MM.1S (cell line): ENCODE measurements around the gene CRIP2.

Experiments used
- DNase-seq: peaks from one replicate; pipeline ENCODE4 v3.0.0-alpha.2; 2015
- H2AFZ ChIP-seq: fragments of 300-600 bp; sonication (generic); 2 replicates; pipeline ENCODE4 v1.6.0; 2016; ENCODE audit warnings: antibody characterized with exemption, low read length
- H3F3A ChIP-seq: fragments of 300-600 bp; sonication (generic); 2 replicates; pipeline ENCODE4 v1.6.1; 2016; ENCODE audit warnings: mild to moderate bottlenecking, antibody characterized with exemption, low read length, moderate library complexity, mixed read lengths; ENCODE audit not compliant: insufficient read depth
- H3K27ac ChIP-seq: fragments of 300-600 bp; sonication (generic); 2 replicates; pipeline ENCODE4 v1.5.1; 2016; ENCODE audit warnings: mild to moderate bottlenecking, low read length
- H3K27me3 ChIP-seq: fragments of 300-600 bp; sonication (generic); replicated peaks from 2 replicates; pipeline ENCODE4 v1.6.0; 2016; ENCODE audit warnings: low read length; ENCODE audit not compliant: insufficient read depth
- H3K36me3 ChIP-seq: fragments of 300-600 bp; sonication (generic); replicated peaks from 2 replicates; pipeline ENCODE4 v1.6.1; 2016; ENCODE audit warnings: mild to moderate bottlenecking, low read length, mixed read lengths; ENCODE audit not compliant: insufficient read depth
- H3K4me1 ChIP-seq: fragments of 300-600 bp; sonication (generic); 2 replicates; pipeline ENCODE4 v1.6.1; 2016; ENCODE audit warnings: low read length, mixed read lengths
- H3K4me2 ChIP-seq: fragments of 300-600 bp; sonication (generic); 2 replicates; pipeline ENCODE4 v1.6.0; 2016; ENCODE audit warnings: low read depth, low read length
- H3K4me3 ChIP-seq: fragments of 300-600 bp; sonication (generic); 2 replicates; pipeline ENCODE4 v1.5.1; 2016; ENCODE audit warnings: low read length, mixed read lengths
- H3K79me2 ChIP-seq: fragments of 300-600 bp; sonication (generic); 2 replicates; pipeline ENCODE4 v1.6.1; 2016; ENCODE audit warnings: mixed run types, low read length, mixed read lengths
- H3K9ac ChIP-seq: fragments of 300-600 bp; sonication (generic); 2 replicates; pipeline ENCODE4 v1.6.1; 2016; ENCODE audit warnings: low read length, mixed read lengths
- H3K9me2 ChIP-seq: fragments of 300-600 bp; sonication (generic); replicated peaks from 2 replicates; pipeline ENCODE4 v1.6.1; 2016; ENCODE audit warnings: mild to moderate bottlenecking, low read length, mixed read lengths; ENCODE audit not compliant: insufficient read depth
- H3K9me3 ChIP-seq: fragments of 300-600 bp; sonication (generic); replicated peaks from 2 replicates; pipeline ENCODE4 v1.6.1; 2016; ENCODE audit warnings: mild to moderate bottlenecking, low read length, mixed read lengths; ENCODE audit not compliant: insufficient read depth
- H4K20me1 ChIP-seq: fragments of 300-600 bp; sonication (generic); 2 replicates; pipeline ENCODE4 v1.6.1; 2016; ENCODE audit warnings: mild to moderate bottlenecking, low read length, moderate library complexity, mixed read lengths; ENCODE audit not compliant: insufficient read depth
- EZH2 ChIP-seq: fragments of 300-600 bp; sonication (generic); optimal IDR thresholded peaks from 2 replicates; pipeline ENCODE3; 2017; ENCODE audit warnings: low read depth, mild to moderate bottlenecking, antibody characterized with exemption, low read length, mixed read lengths
- EZH2phosphoT487 ChIP-seq: fragments of 300-600 bp; sonication (generic); IDR thresholded peaks from 2 replicates; pipeline ENCODE4 v1.6.1; 2018; ENCODE audit warnings: antibody characterized with exemption, low read length
- TF ChIP-seq, protein P1 (sequence below): fragments of 300-600 bp; sonication (generic); IDR thresholded peaks from 2 replicates; pipeline ENCODE4 v1.5.1; 2016; ENCODE audit warnings: antibody characterized with exemption, low read length, mixed read lengths

The CRIP2 gene

DNA sequence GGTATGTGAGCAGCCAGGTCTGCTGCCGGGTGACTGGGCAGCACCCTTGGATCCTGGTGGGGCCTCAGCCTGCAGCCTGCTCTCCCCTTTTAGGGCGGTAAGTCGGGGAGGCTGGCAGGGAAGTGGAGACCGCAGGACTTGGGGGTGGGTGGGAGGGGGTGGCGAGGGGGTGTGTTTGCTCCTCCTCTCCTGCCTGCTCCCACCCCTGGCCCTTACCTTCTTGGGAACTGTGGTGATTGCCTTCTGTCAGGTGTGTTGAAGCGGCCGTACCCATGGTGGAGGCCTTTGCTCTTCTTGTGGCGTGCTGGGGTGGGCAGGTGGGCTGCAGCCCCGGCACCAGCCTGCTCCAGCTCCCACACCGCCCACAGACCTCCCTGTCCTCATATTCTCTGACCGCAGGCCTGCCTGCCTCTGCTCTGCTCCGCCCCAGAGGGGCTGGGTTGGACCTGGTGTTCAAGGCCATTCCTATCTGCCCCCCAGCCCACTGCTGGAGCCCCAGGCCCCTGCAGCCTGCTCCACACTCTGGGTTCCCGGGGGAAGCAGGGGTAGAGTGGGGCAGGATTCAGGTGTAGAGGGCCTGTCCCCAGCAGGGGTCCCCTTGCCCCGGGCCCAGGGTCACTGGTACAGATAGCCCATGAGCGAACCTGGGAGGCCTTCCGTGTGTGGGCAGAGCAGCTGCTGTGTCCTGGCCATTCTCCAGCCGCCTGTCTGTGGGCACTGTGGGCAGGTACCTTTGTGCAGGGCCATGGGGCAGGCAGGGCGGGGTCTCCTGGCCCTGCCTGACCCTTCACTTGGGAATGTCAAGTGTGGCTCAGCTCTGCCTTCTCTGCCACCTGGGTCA lies 21.6 kb downstream of the CRIP2 start:
- Histone ChIP-seq H3K4me1 (peaks cover 5% of the 10 kb centered on the region; the same call in 1 of the 2 replicates), H3K36me3 (no peaks in the 10 kb centered on the region), H3K9ac (no peak overlapping the region), H3K9me2 (no peaks in the 10 kb centered on the region), H3K27ac (no peak overlapping the region), H4K20me1 (0 out of 2 replicates have a peak, but pooled peaks cover 4% of the 10 kb centered on the region), H3F3A (no peaks in the 10 kb centered on the region; the same call in 1 of the 2 replicates), H3K4me2 (no peak overlapping the region), H3K79me2 (peaks cover 13% of the 10 kb centered on the region), H3K4me3 (no peak overlapping the region), H2AFZ (no peak overlapping the region), H3K27me3 (no peaks in the 10 kb centered on the region), H3K9me3 (no peaks in the 10 kb centered on the region)
- TF ChIP-seq EZH2phosphoT487, result no peak
- TF ChIP-seq, protein P1, sequence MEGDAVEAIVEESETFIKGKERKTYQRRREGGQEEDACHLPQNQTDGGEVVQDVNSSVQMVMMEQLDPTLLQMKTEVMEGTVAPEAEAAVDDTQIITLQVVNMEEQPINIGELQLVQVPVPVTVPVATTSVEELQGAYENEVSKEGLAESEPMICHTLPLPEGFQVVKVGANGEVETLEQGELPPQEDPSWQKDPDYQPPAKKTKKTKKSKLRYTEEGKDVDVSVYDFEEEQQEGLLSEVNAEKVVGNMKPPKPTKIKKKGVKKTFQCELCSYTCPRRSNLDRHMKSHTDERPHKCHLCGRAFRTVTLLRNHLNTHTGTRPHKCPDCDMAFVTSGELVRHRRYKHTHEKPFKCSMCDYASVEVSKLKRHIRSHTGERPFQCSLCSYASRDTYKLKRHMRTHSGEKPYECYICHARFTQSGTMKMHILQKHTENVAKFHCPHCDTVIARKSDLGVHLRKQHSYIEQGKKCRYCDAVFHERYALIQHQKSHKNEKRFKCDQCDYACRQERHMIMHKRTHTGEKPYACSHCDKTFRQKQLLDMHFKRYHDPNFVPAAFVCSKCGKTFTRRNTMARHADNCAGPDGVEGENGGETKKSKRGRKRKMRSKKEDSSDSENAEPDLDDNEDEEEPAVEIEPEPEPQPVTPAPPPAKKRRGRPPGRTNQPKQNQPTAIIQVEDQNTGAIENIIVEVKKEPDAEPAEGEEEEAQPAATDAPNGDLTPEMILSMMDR, result no peak
- TF ChIP-seq EZH2, result no peak
- no peak for DNase-seq

DNA sequence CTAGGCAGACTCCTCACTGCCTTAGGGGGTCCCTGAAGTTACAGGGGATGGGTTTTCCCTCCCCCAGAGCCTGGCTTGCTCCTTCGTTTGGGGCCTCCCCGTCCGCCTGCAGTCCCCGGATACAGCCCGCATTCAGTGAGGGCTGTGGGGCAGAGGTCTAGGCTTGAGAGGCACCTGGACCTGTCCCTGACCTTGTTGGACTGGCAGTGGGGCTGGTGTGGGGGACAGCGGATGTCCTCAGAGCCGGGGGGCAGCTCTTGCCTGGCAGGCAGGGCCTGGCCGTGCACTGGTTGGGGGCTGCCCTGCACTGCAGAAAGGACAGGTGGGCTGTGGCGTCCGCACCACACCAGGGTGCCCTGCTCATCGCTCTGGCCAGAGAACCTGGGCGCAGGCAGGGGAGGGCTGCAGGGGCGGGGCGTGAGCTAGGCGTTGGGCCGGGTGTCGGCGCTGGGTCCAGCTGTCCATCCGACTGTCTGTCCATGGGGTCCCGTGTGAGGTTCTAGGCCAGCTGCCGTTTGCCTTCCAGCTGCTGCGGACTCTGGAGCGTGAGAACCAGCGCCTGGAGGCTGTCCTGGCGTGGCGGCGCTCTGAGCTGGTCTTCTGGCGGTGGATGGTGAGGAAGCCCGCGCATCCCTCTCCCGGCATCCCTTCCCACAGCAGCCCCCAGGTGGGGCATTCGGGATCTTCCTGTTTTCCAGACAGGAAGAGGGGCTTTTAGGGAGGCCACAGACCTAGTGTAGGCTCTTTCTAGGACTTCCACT lies 22.4 kb downstream of the CRIP2 start:
- H3K4me2 ChIP-seq, result no peak overlapping the region

DNA sequence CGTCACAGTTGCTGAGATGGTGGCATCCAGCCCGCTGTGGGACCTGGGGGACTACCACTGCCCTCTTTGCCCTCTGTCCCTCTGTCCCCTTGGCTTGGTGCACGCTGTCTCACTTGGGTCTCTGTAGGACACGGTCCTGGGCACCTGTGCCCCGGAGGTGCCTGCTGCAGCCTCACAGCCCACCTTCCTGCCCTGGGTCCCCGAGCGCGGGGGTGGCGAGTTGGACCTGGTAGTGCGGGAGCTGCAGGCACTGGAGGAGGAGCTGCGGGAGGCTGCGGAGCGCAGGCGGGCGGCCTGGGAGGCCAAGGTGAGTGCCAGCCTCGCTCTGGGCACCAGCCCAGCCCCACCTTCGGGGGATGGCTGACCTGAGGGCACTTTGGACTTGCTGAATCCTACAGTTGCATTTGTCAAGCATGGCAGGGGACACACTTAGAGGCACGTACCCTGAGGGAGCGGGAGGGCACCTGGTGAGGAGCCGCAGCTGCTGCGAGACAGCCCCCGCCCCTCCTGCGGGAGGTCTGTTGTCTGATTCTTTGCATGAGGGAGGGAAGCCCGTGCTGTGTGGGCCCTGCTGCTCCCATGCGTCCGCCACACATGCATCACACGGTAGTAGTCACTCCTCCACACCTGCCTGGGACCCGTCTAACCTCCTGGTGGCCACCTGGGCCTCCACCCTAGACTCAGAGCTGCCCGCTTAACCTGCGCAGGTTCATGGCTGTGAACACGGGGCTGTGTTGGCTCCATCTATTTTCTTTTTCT lies 23.2 kb downstream of the CRIP2 start:
- no peaks in the 10 kb centered on the region for H3K36me3 ChIP-seq
- H3F3A ChIP-seq, result no peaks in the 10 kb centered on the region
- no peaks in the 10 kb centered on the region for H3K4me1 ChIP-seq
- H2AFZ ChIP-seq, result no peak overlapping the region
- H3K9ac ChIP-seq, result no peak overlapping the region
- TF ChIP-seq, protein P1, result no peak
- TF ChIP-seq EZH2phosphoT487, result no peak
- TF ChIP-seq EZH2, result no peak
- H4K20me1 ChIP-seq, result no peaks in the 10 kb centered on the region
- no peak overlapping the region for H3K4me2 ChIP-seq
- no peak overlapping the region for H3K27ac ChIP-seq
- no peak for DNase-seq
- H3K9me3 ChIP-seq, result no peaks in the 10 kb centered on the region
- no peaks in the 10 kb centered on the region for H3K79me2 ChIP-seq
- H3K4me3 ChIP-seq, result no peak overlapping the region
- no peaks in the 10 kb centered on the region for H3K9me2 ChIP-seq
- H3K27me3 ChIP-seq, result no peaks in the 10 kb centered on the region

More for the DNA sequence above, 22.4 kb downstream of the CRIP2 start:
- Histone ChIP-seq H4K20me1 (0 out of 2 replicates have a peak, but pooled peaks cover 2% of the 10 kb centered on the region), H3K9ac (no peak overlapping the region), H3K79me2 (peaks cover 8% of the 10 kb centered on the region), H3K9me3 (no peaks in the 10 kb centered on the region), H3K36me3 (no peaks in the 10 kb centered on the region), H2AFZ (no peak overlapping the region), H3K4me3 (no peak overlapping the region), H3F3A (no peaks in the 10 kb centered on the region), H3K27ac (no peak overlapping the region), H3K9me2 (no peaks in the 10 kb centered on the region), H3K27me3 (no peaks in the 10 kb centered on the region), H3K4me1 (peaks cover 3% of the 10 kb centered on the region; the same call in 1 of the 2 replicates)
- TF ChIP-seq EZH2phosphoT487, result no peak
- TF ChIP-seq, protein P1, result no peak
- no peak for TF ChIP-seq EZH2
- no peak for DNase-seq
